ENCODE results near the gene CLIC4.
"Not testable (repeated sequence)": the region's sequence is repeated elsewhere in the genome, so short reads cannot be mapped to it uniquely, and the experiment has no call there.

The CLIC4 gene

GRCh38 chr1:24748191-24749121 lies 3.2 kb downstream of the CLIC4 start:
- no peak for DNase-seq

DNA sequence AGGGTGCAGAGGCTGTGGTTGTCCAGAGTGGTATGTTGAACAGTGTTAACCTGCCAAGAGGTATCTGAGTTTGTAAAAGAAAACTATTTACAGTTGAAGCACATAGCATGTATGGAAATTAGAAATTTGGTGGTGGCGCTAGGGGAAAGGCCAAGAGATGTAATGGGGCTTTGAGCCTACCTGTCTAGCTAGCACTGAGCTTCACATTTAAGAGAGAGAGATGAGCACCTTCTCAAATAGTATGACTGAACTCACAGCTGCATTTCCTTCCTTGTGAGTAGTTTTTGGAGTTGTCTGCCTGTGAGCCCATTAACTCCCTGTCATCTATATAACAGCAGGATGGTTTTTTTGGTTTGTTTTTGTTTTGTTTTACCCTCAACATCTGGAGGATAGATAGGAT lies 4.0 kb downstream of the CLIC4 start:
- DNase-seq = no peak

DNA sequence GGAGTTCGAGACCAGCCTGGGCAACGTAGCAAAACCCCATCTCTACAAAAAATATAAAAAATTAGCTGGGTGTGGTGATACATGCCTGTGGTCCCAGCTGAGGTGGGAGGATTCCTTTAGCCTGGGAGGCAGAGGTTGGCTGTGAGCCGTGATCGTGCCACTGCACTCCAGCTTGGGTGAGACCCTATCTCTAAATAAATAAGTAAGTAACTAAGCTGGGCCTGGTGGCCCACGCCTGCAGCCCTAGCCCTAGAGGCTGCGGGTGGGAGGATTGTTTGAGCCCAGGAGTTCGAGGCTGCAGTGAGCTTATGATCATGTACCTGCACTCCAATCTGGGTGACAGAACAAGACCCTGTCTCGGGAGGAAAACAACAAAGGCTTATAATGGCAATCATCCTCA lies 4.6 kb downstream of the CLIC4 start:
- DNase-seq = no peak

DNA sequence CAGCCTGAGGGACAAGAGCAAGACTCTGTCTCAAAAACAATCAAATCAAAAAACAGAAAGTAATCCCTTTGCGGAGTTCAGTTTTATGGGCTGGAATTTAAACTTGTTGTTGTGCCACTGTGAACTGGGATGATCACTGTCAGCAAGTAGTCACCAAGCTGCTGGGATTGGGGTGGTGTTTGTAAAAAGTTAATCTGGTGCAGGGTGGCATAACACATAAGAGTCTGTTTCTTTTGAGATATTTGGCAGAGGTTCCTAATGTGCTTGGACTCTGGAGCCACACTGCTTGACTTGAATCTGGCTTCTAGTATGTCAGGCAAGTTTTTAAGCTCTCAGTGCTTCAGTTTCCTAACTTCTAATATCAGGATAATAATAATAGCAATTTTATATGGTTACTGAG lies 6.6 kb downstream of the CLIC4 start:
- DNase-seq = no peak

DNA sequence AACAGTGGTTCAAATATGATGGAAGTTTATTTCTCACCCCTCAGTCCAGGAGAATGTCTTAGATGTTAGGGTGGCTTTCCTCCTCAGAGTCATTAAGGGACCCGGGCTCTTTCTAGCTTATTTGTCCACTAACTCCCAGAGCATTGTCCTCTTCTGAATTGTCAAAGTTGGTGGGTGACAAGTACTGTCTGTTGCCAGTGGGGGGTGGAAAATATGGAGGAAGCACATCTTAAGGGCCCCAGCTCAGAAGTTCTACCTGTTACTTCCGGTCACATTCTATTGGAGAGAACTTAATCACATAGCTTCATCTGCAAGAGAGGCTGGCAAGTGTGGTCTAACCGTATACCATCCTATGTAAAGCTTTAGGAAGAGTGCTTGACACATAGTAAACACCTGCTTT lies 7.1 kb downstream of the CLIC4 start:
- no peak for DNase-seq

DNA sequence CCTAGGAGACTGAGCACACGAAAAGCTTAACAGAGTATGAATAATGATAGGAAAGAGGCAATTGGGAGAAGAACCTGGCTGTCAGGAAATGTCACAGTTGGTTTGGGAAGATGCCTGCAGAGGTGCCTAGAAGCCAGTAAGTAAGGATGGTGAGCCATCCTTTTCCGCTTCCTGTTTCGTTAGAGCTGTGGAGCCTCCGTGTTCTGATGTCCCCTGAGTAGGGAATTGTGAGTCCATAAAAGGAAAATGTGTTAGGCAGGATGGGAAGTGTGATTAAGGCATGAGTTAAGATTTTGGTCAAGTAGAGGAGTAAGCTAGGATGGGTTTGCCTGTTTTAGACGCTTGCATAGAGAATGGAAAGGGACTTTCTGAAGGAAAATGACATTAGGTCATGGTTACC lies 9.0 kb downstream of the CLIC4 start:
- no peak for DNase-seq

DNA sequence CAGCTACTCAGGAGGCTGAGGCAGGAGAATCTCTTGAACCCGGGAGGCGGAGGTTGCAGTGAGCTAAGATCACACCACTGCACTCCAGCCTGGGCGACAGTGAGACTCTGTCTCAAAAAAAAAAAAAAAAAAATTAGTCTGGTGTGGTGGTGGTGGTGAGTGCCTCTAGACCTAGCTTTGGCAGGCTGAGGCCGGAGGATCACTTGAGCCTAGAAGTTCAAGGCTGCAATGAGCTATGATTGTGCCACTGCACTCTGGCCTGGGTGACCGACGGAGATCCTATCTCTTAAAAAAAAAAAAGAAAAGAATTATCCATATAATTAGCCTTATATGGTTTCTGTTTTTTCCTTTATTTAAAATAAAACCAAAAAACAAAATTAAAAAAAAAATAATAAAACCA lies 10.1 kb downstream of the CLIC4 start:
- not testable (repeated sequence) for DNase-seq

GRCh38 chr1:24756395-24756794 lies 11.1 kb downstream of the CLIC4 start:
- no peak for DNase-seq

GRCh38 chr1:24759492-24759891 lies 14.2 kb downstream of the CLIC4 start:
- DNase-seq = no peak

GRCh38 chr1:24761582-24761981 lies 16.3 kb downstream of the CLIC4 start:
- DNase-seq = no peak

GRCh38 chr1:24762133-24762676 lies 17.0 kb downstream of the CLIC4 start:
- DNase-seq = no peak

DNA sequence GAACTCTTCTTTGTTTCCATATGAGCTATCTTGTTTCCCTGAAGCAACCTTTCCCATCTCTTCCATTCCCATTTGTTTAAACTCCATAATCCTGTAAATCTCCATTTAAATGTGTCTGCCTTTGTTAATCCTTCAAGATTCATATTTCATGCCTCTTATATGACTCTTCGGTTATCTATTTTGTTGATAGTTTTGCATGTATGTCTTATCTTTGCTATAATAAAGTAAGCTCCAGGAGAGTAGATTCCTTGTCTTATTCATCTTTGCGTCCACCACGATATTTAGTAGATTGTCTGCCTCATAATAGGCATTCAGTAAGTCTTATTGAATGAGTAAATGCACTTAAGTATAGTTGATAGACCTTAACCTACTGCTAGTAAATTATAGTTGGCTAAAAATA lies 18.4 kb downstream of the CLIC4 start:
- DNase-seq = no peak

DNA sequence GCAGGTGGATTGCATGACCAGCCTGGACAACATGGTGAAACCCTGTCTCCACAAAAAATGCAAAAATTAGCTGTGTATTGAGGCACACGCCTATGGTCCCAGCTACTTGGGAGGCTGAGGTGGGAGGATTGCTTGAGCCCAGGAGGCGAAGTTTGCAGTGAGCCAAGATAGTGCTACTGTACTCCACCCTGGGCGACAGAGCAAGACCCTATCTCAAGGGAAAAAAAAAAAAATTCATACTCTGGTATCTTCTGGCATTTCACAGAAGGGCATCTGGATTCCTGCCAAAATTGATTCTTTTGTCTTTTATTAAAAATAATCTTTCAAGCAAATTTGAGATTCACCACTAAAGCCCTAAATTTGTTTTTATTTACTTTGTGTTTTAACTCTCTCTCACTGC lies 19.2 kb downstream of the CLIC4 start:
- no peak for DNase-seq

- no peak for DNase-seq
Observed at GRCh38 chr1:24764848-24765247, 19.6 kb downstream of the CLIC4 start.

DNA sequence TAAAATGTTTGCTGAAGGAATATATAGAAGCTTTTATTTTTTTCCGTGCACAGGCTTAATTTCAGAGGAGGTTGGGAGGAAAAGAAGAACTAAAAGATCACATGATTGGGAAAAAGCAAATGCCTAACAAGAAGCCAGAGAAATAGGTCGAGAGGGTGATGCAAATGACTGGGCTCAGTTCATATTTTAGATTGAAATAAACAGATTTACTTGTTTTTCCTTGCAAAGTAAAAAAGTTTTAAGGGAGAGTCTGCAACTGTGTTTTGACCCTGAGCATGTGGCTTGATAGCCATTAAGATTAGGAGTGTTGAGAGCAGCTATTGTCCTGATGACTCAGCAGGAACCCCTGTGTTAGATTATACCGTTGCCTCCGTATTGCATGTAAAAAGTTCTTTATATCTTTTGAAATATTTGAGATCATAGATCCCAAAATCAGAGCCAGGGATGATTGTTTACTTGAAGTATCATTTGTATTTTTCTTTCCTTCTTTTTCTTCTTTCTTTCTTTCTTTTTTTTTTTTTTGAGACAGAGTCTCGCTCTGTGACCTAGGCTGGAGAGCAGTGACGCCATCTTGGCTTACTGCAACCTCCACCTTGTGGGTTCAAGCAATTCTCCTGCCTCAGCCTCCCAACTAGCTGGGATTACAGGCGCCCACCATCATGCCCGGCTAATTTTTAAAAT lies 20.2 kb downstream of the CLIC4 start:
- DNase-seq = no peak

- no peak for DNase-seq
Observed at GRCh38 chr1:24767351-24767750, 22.1 kb downstream of the CLIC4 start.

- DNase-seq = no peak
Observed at GRCh38 chr1:24768873-24769605, 23.8 kb downstream of the CLIC4 start.

GRCh38 chr1:24769656-24770651 lies 24.7 kb downstream of the CLIC4 start:
- DNase-seq = no peak

- DNase-seq = no peak
Observed at GRCh38 chr1:24770881-24771280, 25.6 kb downstream of the CLIC4 start.

- no peak for DNase-seq
Observed at GRCh38 chr1:24771574-24771973, 26.3 kb downstream of the CLIC4 start.

DNA sequence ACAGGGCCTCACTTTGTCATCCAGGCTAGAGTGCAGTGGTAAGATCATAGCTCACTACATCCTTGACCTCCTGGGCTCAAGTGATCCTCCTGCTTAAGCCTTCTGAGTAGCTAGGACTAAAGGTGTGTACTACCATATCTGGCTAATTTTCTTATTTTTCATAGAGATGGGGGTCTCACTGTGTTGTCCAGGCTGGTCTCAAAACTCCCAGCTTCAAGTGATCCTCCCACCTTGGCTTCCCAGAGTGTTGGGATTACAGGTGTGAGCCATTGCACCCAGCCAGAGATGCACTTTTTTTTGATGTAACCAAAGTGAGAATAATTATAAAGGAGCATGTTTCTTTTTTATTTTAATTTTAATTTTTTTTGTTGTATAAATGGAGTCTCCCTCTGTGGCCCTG lies 28.4 kb downstream of the CLIC4 start:
- DNase-seq = no peak

- no peak for DNase-seq
Observed at GRCh38 chr1:24775348-24775747, 30.1 kb downstream of the CLIC4 start.
